ENCODE results near the gene IQCH.

DNA sequence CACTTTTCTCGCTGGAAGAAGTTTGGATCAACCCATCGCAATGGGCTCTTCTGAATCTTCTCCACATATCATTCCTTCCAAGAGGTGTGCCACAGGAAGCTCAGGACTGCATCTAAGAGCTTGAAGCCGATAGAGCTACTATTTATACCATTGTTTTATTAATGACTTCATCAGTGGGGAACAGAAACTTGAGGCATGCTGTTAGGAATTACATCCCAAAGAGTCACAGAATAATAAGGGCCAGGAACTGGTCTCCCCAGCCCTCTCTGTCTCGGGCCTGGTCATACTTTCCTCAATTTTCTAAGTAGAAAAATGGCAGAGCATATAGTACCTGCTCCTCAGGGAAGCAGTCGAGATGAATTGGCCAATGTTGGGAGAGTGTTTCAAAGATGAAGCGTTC lies 249.5 kb downstream of the IQCH start:
- TF ChIP-seq POLR2A (IDR thresholded peaks at IDR 0.05) (no peak), CTCF (IDR thresholded peaks at IDR 0.05) (no peak)
